ENCODE data around the gene EIF1AD.

DNA sequence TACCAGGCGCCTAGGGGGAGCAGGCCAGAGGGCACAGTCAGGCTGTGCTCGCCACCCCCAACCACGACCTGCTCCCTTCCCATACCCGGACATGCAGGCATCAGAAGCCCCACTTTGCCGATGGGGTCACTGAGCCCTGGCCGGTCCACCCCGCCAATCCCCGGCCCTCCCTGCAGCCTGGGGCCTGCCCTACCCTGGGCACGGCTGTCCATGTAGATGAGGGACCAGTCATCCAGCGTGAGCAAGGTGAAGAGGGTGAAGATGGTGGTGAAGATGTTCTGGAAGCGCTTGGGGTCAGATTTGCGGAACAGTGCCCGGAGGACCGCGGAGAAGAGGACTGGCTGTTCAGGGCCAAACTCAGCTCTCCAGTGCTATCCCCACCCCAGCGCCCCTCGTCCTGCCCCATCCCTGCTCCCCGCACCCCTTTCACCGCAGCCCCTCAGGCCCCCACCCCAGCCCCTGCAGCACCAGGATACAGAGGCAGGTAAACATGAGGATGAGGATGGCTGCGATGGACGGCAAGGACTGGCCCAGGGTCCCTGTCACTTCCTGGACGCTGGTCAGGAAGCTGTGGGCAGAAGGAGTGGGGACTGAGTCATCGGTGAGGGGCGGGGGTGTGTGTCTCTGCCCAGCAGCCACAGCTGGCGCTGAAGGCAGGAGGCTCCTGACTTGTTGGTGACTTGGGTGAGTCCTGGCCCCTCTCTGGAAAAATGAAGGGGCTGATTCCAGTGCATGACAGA lies 18.8 kb upstream of the EIF1AD start:
- TF ChIP-seq, protein P1, sequence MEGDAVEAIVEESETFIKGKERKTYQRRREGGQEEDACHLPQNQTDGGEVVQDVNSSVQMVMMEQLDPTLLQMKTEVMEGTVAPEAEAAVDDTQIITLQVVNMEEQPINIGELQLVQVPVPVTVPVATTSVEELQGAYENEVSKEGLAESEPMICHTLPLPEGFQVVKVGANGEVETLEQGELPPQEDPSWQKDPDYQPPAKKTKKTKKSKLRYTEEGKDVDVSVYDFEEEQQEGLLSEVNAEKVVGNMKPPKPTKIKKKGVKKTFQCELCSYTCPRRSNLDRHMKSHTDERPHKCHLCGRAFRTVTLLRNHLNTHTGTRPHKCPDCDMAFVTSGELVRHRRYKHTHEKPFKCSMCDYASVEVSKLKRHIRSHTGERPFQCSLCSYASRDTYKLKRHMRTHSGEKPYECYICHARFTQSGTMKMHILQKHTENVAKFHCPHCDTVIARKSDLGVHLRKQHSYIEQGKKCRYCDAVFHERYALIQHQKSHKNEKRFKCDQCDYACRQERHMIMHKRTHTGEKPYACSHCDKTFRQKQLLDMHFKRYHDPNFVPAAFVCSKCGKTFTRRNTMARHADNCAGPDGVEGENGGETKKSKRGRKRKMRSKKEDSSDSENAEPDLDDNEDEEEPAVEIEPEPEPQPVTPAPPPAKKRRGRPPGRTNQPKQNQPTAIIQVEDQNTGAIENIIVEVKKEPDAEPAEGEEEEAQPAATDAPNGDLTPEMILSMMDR (IDR thresholded peaks at IDR 0.05), result no peak
- no peak for TF ChIP-seq POLR2A (IDR thresholded peaks at IDR 0.05)
